SK-N-SH (cell line): ENCODE measurements around the gene SP9. TPM values are rescaled to one million over a fixed set of nuclear protein-coding genes. Genes with fewer than 3 reads are reported as not detected.

Experiments used
- CTCF ChIA-PET: fragments of 300-600, 350-600 bp; formaldehyde crosslinking; extraction: SDS; loops from one replicate; lab custom pipeline; 2021; lab: Yijun Ruan, JAX
- POLR2A ChIA-PET: fragments of 350-600 bp; sonication (Branson Sonifier 250); formaldehyde crosslinking; extraction: SDS; loops from one replicate; lab custom pipeline; 2020; ENCODE audit warnings: antibody characterized with exemption, inconsistent platforms; lab: Yijun Ruan, JAX
- DNase-seq: peaks from one replicate; pipeline ENCODE4 v3.0.0; 2012
- H2AFZ ChIP-seq: fragments of 200-600 bp; sonication (generic); 2 replicates; pipeline ENCODE4 v1.8.1; 2016; ENCODE audit warnings: antibody characterized with exemption, mild to moderate bottlenecking, low read depth
- H3F3A ChIP-seq: fragments of 200-600 bp; sonication (generic); replicated peaks from 2 replicates; pipeline ENCODE3; 2016; ENCODE audit warnings: antibody characterized with exemption, mild to moderate bottlenecking; ENCODE audit not compliant: insufficient read depth
- H3K27ac ChIP-seq, 2 experiments: fragments of 200-500 bp in 1 of 2; fragments of 200-600 bp in 1 of 2; sonication (Bioruptor generic) in 1 of 2; sonication (generic), shearing (Covaris generic) in 1 of 2; 2 replicates each; pipeline versions ENCODE4 v1.5.1 to v1.6.1; 2014 to 2016; ENCODE audit warnings: low read depth in 2 of 2, inconsistent platforms in 1 of 2, low read length in 1 of 2, mild to moderate bottlenecking in 1 of 2, mixed read lengths in 1 of 2
- H3K27me3 ChIP-seq: fragments of 200-600 bp; sonication (generic), shearing (Covaris generic); 2 replicates; pipeline ENCODE4 v1.6.1; 2016; ENCODE audit warnings: mixed run types; ENCODE audit not compliant: insufficient read depth
- H3K36me3 ChIP-seq, 2 experiments: fragments of 200-500 bp in 1 of 2; fragments of 200-600 bp in 1 of 2; sonication (Bioruptor generic) in 1 of 2; sonication (generic) in 1 of 2; replicated peaks in 1 of 2; 2 replicates each; pipeline versions ENCODE3 to v1.5.1; 2014 to 2016; ENCODE audit warnings: low read length in 1 of 2, mild to moderate bottlenecking in 1 of 2; ENCODE audit not compliant: insufficient read depth in 2 of 2, control insufficient read depth in 1 of 2
- H3K4me1 ChIP-seq, 2 experiments: fragments of 200-500 bp in 1 of 2; fragments of 200-600 bp in 1 of 2; sonication (Bioruptor generic) in 1 of 2; sonication (generic), shearing (Covaris generic) in 1 of 2; 2 replicates each; pipeline versions ENCODE4 v1.5.1 to v1.6.1; 2014 to 2016; ENCODE audit warnings: low read depth in 1 of 2, low read length in 1 of 2, mixed run types in 1 of 2; ENCODE audit not compliant: insufficient read depth in 2 of 2, control insufficient read depth in 1 of 2
- H3K4me2 ChIP-seq: fragments of 200-600 bp; sonication (generic), shearing (Covaris generic); 2 replicates; pipeline ENCODE4 v1.6.1; 2017; ENCODE audit warnings: mixed run types
- H3K4me3 ChIP-seq, 2 experiments: fragments of 200-500 bp in 1 of 2; fragments of 200-600 bp in 1 of 2; sonication (Bioruptor generic) in 1 of 2; sonication (generic), shearing (Covaris generic) in 1 of 2; 2 replicates each; pipeline versions ENCODE4 v1.5.1 to v1.8.1; 2014 to 2016; ENCODE audit warnings: low read depth in 2 of 2, inconsistent platforms in 1 of 2, low read length in 1 of 2, mild to moderate bottlenecking in 1 of 2, mixed read lengths in 1 of 2, moderate library complexity in 1 of 2
- H3K79me2 ChIP-seq: fragments of 200-600 bp; sonication (generic); 2 replicates; pipeline ENCODE4 v1.8.1; 2017; ENCODE audit warnings: mild to moderate bottlenecking; ENCODE audit not compliant: insufficient read depth
- H3K9ac ChIP-seq: fragments of 200-600 bp; sonication (generic); 2 replicates; pipeline ENCODE4 v1.6.1; 2017; ENCODE audit warnings: mixed run types
- H3K9me2 ChIP-seq: fragments of 200-600 bp; sonication (generic); 2 replicates; pipeline ENCODE4 v1.6.1; 2017; ENCODE audit warnings: mixed run types
- H3K9me3 ChIP-seq: fragments of 200-600 bp; sonication (generic); 2 replicates; pipeline ENCODE4 v1.6.1; 2017; ENCODE audit warnings: mixed run types, mild to moderate bottlenecking, moderate library complexity
- H4K20me1 ChIP-seq: fragments of 200-600 bp; sonication (generic); 2 replicates; pipeline ENCODE4 v1.6.1; 2017; ENCODE audit warnings: mild to moderate bottlenecking, mixed run types; ENCODE audit not compliant: insufficient read depth
- CHD2 ChIP-seq: fragments of 150-350 bp; IDR thresholded peaks from 2 replicates; pipeline ENCODE4 v1.6.1; 2018; ENCODE audit warnings: low read length; ENCODE audit not compliant: partially characterized antibody
- EP300 ChIP-seq, 2 experiments: IDR thresholded peaks; 2 replicates each; pipeline versions ENCODE4 v1.4.0 to v1.6.1; 2012; ENCODE audit warnings: borderline replicate concordance in 1 of 2, low read depth in 1 of 2, low read length in 1 of 2
- EZH2phosphoT487 ChIP-seq: fragments of 200-600 bp; sonication (generic); IDR thresholded peaks from 2 replicates; pipeline ENCODE4 v1.6.1; 2017; ENCODE audit warnings: low read depth, mixed run types, mild to moderate bottlenecking, antibody characterized with exemption, moderate library complexity, borderline replicate concordance
- GABPA ChIP-seq: IDR thresholded peaks from 2 replicates; pipeline ENCODE4 v1.4.0; 2012; ENCODE audit warnings: low read depth, mild to moderate bottlenecking
- GATA2 ChIP-seq: sonication (generic); formaldehyde crosslinking; IDR thresholded peaks from 2 replicates; pipeline ENCODE4 v1.5.0; 2020; ENCODE audit warnings: mild to moderate bottlenecking, missing genetic modification reagents
- JUND ChIP-seq: IDR thresholded peaks from 2 replicates; pipeline ENCODE4 v1.4.0; 2012
- RAD21 ChIP-seq: IDR thresholded peaks from 2 replicates; pipeline ENCODE4 v1.6.1; 2012; ENCODE audit warnings: mild to moderate bottlenecking, low read length
- RFX5 ChIP-seq: IDR thresholded peaks from 2 replicates; pipeline ENCODE4 v1.6.1; 2012; ENCODE audit warnings: mild to moderate bottlenecking, improper control_type of control experiment, low read length
- SMC3 ChIP-seq: IDR thresholded peaks from 2 replicates; pipeline ENCODE4 v1.6.1; 2012; ENCODE audit warnings: low read depth, low read length, improper control_type of control experiment
- TAF1 ChIP-seq: IDR thresholded peaks from 2 replicates; pipeline ENCODE4 v1.6.1; 2012; ENCODE audit warnings: low read depth, mild to moderate bottlenecking, low read length, moderate library complexity, borderline replicate concordance
- YY1 ChIP-seq: IDR thresholded peaks from 2 replicates; pipeline ENCODE4 v1.4.0; 2012; ENCODE audit warnings: low read depth, mild to moderate bottlenecking
- WGBS: methylation state at CpG from one replicate; pipeline ENCODE4 v1.1.6; 2017; ENCODE audit warnings: low lambda C conversion rate; 5-methylcytosine and 5-hydroxymethylcytosine counted together
- polyA plus RNA-seq, 3 experiments: library from polyadenylated mRNA; depleted of rRNA; stranded (reverse); fragments of >200 nt; gene quantifications; 2 replicates each; pipeline ENCODE4 v1.2.3, GENCODE V29; 2012
- TF ChIP-seq, protein P1 (sequence below): fragments of 150-350 bp; IDR thresholded peaks from 2 replicates; pipeline ENCODE4 v1.6.1; 2017; ENCODE audit warnings: antibody characterized with exemption, low read length, low read depth, borderline replicate concordance
- TF ChIP-seq, protein P2 (sequence below): IDR thresholded peaks from 2 replicates; pipeline ENCODE4 v1.4.0; 2012; ENCODE audit warnings: low read depth
- TF ChIP-seq, protein P3 (sequence below): IDR thresholded peaks from 2 replicates; pipeline ENCODE4; 2012

SP9 gene
- polyA plus RNA-seq, 1 of the 3 experiments (the other 2 are of a cell fraction) = not detected

DNA sequence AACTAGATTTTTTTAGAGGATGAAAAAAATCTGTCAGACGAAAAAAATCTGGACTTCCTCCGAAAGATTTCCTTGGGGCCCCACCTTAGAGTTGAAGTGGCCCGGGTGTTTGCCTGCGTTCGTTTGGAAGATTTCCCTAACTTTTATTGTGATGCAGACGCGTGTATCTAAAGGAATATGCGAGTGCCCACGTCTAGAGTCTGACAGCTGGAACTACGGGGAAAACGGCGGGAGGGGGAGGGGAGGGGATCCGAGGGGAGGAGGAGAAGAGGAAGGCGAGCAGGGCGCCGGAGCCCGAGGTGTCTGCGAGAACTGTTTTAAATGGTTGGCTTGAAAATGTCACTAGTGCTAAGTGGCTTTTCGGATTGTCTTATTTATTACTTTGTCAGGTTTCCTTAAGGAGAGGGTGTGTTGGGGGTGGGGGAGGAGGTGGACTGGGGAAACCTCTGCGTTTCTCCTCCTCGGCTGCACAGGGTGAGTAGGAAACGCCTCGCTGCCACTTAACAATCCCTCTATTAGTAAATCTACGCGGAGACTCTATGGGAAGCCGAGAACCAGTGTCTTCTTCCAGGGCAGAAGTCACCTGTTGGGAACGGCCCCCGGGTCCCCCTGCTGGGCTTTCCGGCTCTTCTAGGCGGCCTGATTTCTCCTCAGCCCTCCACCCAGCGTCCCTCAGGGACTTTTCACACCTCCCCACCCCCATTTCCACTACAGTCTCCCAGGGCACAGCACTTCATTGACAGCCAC lies 2.4 kb upstream of the SP9 start:
- H3K4me3 ChIP-seq = no peak overlapping the region
- H3K4me1 ChIP-seq = peaks cover 0 to 29% of the 10 kb centered on the region in 2 experiments; a peak in 1 of 4 replicates
- H3K27ac ChIP-seq = no peak overlapping the region
- ChIA-PET CTCF (interaction anchor here (0.7 to 2.5 kb wide), 4 partner anchors 9 to 448 kb away, joined by 3 to 10 read pairs (median 3); no protein-coding TSS in a partner anchor), POLR2A (no interaction called here)
- H3K9me2 ChIP-seq = no peaks in the 10 kb centered on the region
- no peak for TF ChIP-seq EP300 (IDR thresholded peaks at IDR 0.05; ENCODE audit: borderline replicate concordance in 1 of 2, low read depth in 1 of 2, low read length in 1 of 2)
- no peak for TF ChIP-seq GATA2 (CRISPR knock-in tag)
- TF ChIP-seq TAF1 = no peak
- no peak for TF ChIP-seq RFX5
- TF ChIP-seq, protein P1, sequence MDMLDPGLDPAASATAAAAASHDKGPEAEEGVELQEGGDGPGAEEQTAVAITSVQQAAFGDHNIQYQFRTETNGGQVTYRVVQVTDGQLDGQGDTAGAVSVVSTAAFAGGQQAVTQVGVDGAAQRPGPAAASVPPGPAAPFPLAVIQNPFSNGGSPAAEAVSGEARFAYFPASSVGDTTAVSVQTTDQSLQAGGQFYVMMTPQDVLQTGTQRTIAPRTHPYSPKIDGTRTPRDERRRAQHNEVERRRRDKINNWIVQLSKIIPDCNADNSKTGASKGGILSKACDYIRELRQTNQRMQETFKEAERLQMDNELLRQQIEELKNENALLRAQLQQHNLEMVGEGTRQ = no peak
- TF ChIP-seq RAD21 = no peak
- TF ChIP-seq, protein P2, sequence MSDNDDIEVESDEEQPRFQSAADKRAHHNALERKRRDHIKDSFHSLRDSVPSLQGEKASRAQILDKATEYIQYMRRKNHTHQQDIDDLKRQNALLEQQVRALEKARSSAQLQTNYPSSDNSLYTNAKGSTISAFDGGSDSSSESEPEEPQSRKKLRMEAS = no peak
- H3F3A ChIP-seq = no peaks in the 10 kb centered on the region
- WGBS = 6% methylated on average over 31 of the region's 31 CpGs
- peaks cover 95% of the 10 kb centered on the region for H3K27me3 ChIP-seq
- no peak for DNase-seq
- no peak overlapping the region for H3K9ac ChIP-seq
- no peaks in the 10 kb centered on the region for H3K79me2 ChIP-seq
- no peaks in the 10 kb centered on the region for H4K20me1 ChIP-seq
- H3K36me3 ChIP-seq = no peaks in the 10 kb centered on the region
- no peak overlapping the region for H3K4me2 ChIP-seq
- H2AFZ ChIP-seq = no peak overlapping the region
- no peaks in the 10 kb centered on the region for H3K9me3 ChIP-seq

DNA sequence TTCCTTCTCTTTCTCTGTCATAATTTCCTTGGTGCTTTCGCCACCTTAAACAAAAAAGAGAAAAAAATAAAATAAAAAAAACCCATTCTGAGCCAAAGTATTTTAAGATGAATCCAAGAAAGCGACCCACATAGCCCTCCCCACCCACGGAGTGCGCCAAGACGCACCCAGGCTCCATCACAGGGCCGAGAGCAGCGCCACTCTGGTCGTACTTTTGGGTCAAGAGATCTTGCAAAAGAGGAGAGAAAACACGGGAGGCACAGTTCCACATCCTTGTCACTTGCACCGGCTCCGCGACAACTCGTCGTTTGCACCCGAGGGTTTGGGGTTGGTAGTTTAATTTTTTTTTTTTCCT lies 1.8 kb upstream of the SP9 start:
- no peak overlapping the region for H3K9ac ChIP-seq

More for the DNA sequence above, 1.8 kb upstream of the SP9 start:
- POLR2A ChIA-PET = no interaction called here
- TF ChIP-seq GABPA = no peak
- TF ChIP-seq JUND = no peak
- no peak for TF ChIP-seq YY1
- TF ChIP-seq CHD2 = no peak
- TF ChIP-seq, protein P3, sequence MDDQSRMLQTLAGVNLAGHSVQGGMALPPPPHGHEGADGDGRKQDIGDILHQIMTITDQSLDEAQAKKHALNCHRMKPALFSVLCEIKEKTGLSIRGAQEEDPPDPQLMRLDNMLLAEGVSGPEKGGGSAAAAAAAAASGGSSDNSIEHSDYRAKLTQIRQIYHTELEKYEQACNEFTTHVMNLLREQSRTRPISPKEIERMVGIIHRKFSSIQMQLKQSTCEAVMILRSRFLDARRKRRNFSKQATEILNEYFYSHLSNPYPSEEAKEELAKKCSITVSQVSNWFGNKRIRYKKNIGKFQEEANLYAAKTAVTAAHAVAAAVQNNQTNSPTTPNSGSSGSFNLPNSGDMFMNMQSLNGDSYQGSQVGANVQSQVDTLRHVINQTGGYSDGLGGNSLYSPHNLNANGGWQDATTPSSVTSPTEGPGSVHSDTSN = no peak
- peak; percentile 89 for TF ChIP-seq EZH2phosphoT487
- TF ChIP-seq SMC3 = no peak
- H2AFZ ChIP-seq = no peak overlapping the region
- H3F3A ChIP-seq = no peaks in the 10 kb centered on the region
- no peaks in the 10 kb centered on the region for H3K79me2 ChIP-seq
- no peak overlapping the region for H3K4me3 ChIP-seq
- H3K27me3 ChIP-seq = peaks cover 95% of the 10 kb centered on the region
- no peaks in the 10 kb centered on the region for H3K9me3 ChIP-seq
- WGBS = 12% methylated on average over 15 of the region's 15 CpGs
- CTCF ChIA-PET = interaction anchor here (1.2 kb wide), 1 partner anchor 293 kb away, joined by 3 read pairs; no protein-coding TSS in a partner anchor
- no peaks in the 10 kb centered on the region for H3K36me3 ChIP-seq
- DNase-seq = no peak
- H3K4me2 ChIP-seq = peak overlapping the region; percentile 68
- no peak overlapping the region for H3K27ac ChIP-seq
- H3K9me2 ChIP-seq = no peaks in the 10 kb centered on the region
- H3K4me1 ChIP-seq = peaks cover 0 to 30% of the 10 kb centered on the region in 2 experiments; a peak in 1 of 4 replicates
- H4K20me1 ChIP-seq = no peaks in the 10 kb centered on the region
